Pons (tissue), 1 donor: Measurements from ENCODE around the gene SMIM41.
A peak's percentile ranks its signal among the peaks of the same experiment; 100 is the strongest.

Experiments
- DNase-seq: peaks from one replicate; pipeline ENCODE4 v3.0.0-alpha.2; 2016; ENCODE audit warnings: low spot score

SMIM41 gene

DNA sequence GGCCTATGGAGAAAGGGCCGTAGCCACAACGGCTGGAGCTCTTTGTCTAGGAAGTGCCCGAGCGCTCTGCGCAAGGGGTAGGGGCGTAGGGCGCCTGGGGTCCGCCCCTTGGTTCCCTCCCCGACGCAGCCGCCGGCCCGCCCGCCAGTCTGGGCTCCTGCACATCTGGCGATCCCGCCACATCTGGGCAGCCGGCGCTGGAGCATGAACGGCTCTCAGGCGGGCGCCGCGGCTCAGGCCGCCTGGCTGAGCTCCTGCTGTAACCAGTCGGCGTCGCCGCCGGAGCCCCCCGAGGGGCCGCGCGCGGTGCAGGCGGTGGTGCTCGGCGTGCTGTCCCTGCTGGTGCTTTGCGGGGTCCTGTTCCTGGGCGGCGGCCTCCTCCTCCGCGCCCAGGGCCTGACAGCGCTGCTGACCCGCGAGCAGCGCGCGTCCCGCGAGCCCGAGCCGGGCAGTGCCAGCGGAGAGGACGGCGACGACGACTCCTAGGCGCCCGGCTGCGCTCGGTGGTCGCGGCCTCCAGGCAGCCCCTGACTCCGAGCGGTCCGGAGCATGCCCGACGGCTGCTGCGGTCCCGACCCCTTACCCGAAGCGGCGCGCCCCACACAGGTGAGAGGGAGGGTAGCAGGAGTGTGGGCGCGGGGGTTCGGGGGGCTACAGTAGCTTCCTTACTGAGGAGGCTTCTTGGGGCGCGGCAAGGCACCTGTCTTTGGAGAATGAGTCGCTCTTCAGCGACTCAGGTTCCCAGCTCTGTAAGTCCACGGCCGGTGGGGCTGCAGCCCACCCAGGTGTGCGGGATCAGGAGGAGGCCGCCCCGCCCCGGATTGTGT, at the start of gene SMIM41:
SMIM41 (plus strand) TSS at position 129 of the 827 bp plus-strand sequence; CDS start at position 205, 76 bp downstream.
- DNase-seq = no peak

DNA sequence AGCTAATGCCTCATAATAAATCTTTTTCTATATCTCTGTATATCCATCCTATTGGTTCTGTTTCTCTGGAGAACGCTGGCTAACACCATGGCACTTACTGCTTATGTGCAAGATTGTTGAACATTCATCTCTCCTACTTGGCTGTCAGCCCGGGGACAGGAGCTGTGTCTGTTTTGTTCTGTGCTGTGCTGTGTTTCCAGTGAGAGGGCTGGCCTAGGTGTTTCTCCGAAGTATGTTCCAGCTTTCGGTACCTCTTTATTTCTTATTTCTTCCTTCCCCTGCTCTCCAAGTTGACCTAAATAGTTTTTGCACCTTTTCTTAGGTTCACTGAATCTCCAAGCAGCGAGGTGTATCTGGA, 47.1 kb upstream of the SMIM41 start:
- DNase-seq = peak; percentile 78

DNA sequence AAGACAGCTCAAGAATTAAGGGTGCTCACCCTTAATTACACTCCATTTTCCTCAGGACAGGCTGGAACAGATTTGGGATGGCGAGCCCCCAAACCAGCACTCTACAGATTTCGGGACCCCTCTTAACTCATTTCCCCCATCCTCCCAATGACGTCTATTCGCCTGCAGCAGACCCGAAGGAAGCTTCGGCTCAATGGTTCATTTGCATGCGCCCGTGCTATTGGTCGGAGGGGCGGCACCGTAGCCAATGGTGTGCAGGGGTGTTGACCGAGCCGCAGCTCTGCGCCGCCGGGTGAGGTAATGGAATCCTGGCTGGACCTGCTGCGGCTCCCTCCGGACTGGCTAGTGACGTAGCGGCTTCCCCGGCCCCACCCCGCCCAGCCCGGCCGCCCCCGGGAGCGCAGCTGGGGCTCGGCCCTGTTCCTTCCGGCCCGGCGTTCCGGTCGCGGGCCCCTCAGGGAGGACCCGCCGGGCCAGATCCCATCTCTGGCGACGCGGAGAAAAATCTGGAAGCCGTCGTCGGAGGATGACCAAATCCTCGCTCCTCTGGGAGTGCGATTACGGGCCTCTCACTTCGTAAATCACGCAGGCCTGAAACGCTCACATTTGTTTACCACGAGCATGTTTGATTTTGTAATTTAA, 46.6 kb upstream of the SMIM41 start:
- peak; percentile 95 for DNase-seq

DNA sequence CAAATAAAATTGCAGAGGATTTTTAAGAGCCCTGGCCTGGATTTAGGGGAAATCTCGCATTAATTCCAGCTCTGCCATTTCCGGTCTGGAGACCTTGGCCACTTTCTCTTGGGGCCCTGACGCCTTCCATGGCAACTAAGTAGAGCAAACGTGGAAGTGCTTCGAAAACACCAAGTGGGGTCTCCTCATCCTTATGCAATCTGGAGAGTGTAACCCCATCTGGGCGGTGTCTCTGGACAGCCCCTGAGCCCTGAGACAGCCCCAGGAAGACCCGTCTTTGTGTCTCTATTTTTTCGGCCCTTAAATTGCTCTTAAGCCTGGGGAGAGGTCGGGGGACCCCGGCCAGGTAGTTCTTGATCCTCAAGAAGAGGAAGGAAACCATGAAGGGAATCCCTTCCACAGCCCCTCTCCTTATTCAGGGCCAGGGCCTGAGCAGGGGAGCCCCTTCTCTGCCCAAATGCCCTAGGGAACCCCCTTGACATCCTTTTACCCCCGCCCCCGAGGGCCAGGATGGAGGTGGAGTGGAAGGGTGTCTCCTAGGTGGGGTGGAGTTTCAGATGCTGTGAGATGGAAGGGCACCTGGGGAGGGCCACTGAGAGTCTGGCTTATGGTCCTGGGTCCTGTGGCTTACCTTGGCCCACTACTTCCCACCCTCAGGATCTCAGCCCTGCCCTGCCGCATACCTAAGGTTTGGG, 45.9 kb upstream of the SMIM41 start:
- DNase-seq = no peak

DNA sequence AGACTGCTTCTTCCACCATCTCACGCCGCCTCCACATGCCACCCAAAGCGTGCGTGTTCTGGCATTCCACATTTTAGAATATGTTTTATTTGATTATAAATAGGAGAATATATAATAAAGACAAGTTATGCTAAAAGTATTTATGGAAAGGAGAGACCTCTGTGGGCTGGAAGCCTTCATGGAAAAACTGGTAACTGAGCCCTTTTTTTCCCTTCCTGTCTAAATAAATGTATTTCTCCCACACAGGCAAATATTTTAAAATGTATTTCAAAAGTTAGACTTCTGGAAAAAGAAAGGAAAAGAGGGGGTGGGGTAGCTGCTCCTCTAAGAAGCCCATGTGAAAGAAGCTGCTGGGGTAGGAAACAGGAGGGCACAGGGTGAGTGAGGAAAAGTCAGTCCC, 44.3 kb upstream of the SMIM41 start:
- no peak for DNase-seq

DNA sequence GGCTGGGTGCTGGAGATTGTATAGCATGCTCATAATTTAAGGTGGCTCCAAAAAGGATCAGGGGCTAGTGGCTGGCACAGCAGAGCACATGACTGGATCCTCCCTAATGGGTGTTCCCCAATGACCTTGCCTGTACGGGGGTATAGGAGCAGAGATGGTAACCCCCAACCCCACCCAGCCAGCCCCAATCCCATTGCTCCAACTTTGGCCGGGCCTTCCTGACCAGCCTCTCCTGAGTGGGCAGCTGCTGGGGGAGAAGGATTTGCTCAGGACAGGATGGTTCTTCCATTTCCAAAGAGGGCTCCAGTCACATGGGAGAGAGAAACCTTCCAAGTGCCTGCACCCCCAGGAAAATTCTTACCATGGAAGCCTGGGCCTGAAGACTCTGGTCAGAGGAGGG, 43.6 kb upstream of the SMIM41 start:
- DNase-seq = no peak

DNA sequence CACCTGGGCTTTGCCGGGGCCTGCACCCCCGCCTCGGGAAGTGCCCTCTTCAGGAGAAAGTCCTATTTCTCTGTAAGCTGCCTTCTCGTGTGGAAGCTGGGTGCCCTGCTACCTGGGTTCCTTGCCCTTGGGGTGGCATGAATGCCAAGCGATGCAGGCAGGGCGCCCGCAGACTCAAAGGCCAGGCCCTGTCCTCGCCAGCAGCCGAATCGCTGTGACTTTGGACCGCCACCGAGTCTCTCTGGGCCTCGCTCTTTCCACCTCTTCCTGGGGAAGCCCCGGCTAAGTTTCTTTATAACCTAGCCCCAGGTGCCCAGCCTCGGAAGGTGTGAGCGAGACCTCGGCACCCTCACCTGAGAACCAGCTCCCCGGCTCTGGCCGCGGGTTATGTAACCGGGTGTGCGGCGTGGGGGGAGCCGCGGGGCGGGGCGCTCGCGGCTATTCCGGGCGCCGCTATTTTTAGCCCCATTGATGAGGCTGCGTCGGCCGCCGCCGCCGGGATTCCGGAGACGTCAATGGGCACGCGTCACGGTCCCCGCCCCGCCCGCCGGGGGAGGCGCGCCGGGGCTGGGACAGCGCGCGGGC, 42.8 kb upstream of the SMIM41 start:
- DNase-seq = no peak

DNA sequence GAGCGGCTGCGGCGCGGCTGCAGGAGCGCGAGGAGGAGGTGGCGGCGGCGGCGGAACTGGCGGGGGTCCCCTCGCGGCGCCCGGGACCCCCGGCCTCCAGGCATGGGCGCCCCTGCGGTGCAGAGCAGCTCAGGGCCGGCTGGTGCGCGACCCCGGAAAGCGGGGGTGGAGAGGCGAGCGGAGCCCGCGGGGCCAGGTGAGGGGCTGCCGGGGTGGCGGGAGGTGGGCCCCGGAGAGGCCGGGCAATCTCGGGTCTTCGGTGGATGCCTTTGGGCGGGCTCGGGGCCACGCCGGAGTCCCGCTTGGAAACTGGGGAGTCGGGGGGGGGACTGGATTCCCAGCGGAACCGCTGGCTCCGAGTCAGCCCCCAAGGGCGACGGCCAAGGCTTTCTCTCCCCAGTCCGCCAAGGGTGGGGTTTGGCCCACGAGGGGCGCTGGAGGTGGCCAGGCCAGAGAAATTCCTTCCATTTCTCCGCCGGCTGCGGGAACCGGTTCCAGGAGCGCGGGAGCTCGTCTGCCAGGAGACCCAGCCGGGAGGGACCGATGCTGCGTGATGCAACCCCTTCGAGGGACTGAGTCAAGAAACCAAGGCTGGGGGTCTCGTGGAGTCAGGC, 42.1 kb upstream of the SMIM41 start:
- DNase-seq = no peak

DNA sequence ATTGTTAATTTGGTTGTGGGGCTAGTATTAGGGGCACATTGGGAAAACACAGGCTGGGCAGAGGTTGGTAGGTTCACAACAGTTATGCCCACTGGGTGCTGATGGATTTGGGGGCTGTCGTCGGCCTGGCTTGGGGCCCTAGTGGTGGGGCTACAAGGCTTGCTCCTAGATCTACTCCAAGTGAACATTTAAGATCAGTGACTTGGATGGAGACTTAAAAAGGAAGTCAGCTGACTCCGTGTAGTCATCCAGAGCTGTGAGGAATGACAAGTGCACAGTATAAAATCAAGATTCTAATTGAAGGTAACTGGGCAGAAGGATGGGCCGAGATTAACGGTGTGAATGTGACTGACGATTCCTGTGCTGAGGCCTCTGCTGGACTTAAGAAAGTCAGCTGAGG, 41.1 kb upstream of the SMIM41 start:
- no peak for DNase-seq

DNA sequence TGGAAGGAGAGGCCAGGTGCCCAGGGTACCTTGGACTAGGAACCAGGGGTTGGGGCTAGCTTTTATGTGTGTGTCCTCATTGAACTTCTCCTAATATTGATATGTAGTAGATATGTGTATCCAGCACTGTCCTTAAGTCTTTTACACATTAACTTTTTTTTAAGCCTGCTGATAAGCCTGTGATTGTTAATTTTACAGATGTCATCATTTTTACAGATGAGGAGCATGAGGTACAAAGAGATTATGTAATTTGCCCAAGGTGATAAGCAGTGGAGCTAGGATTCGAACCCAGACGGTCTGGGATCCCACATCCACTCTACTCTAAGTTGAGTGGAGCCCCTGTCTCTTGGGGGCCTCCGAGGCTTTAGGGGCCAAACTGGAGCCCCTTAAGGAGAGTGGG, 38.5 kb upstream of the SMIM41 start:
- no peak for DNase-seq

DNA sequence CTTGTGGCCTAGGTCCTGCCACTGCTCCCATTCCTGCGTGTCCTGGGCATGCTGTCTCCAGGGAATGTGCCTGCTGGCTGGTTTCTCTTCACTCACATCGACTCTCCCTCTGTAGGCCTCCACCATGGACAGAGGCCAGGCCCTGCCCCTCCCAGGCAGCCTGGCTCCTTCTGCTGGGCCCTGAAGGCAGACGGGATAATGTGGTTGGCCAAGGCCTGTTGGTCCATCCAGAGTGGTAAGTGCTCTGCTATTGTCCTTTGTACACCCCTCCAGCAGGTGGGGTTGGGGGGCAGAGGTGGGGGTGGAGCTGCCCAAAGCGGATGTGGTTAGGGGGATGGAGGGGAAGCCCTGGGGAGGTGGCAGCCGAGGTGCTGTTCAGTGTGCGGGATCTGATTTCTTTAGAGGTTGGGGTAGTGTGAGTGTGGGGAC, 37.8 kb upstream of the SMIM41 start:
- no peak for DNase-seq

DNA sequence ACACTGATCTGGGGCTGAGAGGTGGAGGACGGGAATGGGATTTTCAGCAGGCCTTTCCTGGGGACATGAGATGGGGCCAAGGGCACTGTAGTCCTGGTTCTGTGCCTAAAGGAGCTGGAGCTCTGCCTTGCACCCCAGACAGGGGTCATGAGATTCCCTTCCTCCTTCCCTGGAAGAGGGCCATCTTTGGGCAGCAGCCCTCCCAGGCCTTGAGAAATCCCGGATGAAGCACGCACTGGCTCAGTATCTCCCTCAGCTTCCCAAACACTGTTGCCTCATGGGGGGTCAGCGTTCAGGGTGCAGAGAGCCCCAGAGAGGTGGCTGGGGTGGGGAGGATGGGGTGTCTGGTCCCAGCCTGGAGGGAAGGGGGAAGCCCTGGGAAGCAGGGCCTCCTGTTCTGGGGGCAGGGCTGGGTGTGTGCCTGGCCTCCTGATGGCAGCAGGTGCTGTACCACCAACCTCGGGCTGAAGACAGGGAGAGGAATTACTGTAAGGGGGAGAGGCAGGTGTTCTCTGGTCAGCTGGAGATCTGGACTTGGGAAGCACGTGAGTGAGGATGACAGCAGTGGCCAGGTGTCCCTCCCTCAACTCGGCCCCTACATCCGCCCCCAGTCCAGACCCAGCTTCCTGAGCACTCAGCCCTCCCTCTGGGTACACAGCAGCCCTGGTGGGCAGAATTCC, 36.7 kb upstream of the SMIM41 start:
- no peak for DNase-seq

DNA sequence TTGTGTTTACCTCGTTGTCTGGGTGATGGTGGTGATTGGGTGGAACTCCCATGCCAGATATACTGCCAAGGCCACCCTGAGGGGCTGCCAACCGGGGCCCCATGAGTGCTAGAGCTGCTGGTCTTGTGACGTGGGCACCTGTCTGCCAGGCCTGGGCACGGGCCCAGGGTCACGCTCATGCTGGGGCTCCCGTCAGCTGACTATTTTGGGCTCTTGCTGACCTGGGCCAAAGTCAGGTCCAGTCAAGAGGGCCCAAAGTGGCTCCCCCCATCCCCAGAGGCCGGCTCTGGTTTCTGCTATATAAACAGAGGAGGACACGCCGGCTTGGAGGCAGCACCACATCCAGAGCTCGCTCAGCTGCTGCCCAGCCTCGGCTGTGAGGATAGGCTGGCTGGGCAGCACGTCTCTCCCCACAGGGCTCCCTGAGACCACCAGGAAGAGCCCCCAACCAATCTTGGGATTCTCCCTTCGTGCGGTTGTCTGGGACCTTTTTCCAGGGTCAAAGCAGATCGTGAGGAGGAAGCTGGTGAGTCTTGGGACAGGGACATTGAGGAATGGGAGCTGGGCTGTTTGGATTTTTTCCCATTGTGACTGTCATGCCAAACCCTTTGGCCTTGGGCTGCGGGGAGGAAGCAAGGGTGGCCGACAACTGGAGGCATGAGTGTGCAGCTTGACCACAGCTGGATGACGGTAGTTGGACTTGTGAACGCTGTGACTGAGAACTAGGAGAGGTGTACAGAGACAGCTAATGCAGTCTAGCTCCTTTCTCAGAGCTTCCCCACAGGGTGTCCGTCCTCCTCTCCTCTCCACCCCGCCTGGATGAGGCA, 35.9 kb upstream of the SMIM41 start:
- DNase-seq = no peak

DNA sequence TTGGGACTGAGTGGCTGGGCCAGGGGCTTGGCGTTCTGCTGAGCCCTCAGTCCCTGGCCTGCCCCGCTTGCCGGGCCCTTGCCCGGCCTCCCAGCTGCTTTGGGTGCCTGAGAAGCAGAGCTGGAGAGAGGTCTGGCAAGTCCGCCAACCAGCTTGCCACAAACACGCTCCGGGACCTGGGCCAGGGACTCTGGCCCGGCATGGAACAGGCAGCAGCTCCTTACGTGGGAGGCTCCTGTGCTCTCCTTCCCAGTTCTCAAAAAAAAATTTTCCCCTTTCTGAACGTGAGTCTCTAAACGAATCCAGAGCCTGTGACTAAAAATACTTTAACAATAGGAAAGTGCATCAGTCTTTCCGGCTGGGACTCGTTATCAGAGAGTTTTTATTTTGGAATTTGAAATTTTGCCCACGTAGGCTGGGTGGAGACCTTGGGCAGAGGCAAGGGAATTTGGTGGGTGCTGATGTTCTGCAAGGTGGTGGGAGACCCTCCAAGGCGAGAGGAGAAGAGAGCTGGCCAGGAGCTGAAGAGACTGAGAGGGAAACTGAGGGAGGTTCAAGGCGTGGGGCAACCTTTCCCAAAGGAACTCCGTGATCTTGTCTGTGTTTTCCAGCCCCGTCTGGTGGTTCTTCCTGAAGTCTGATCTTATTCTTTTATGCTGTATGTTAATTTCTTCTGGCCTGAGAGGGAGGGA, 35.1 kb upstream of the SMIM41 start:
- DNase-seq = peak; percentile 70

DNA sequence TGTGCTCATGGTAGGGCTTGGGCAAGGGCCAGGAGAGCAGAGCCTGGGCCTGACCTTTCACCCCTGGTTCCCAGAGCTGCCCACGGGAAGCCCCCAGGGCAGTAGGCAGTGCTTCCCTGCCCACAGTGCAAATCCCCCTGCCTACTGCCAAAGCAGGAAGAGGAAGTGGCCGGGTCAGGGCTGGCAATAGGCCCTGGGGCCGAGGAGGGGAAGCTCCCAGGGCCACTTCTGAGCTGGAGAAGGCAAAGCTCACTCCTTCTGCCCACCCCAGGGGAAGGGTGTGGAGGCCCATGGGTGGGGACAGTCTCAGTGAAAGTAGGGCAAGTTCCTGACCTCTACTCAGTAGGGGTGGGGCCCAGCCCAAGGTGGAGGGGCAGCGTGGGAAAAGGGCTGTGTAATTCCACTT, 33.7 kb upstream of the SMIM41 start:
- no peak for DNase-seq

DNA sequence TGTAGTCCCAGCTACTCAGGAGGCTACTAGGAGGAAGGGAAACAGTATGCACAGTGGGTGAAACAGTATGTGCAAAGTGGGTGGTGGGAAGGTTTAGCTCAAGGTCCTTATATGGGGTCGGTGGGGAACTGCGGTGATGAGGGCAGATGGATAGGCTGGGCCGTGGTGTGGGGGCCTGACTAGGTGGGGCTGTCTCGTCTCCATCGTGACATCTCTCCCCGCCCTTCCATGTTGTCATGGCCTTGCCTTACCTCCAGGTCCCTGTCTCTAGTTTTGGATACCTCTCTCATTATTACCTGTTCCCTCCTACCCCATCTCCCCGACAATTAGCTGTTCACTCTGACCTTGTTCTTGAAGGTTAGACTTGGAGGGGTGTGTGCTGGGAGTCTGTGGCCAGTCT, 32.6 kb upstream of the SMIM41 start:
- DNase-seq = no peak

DNA sequence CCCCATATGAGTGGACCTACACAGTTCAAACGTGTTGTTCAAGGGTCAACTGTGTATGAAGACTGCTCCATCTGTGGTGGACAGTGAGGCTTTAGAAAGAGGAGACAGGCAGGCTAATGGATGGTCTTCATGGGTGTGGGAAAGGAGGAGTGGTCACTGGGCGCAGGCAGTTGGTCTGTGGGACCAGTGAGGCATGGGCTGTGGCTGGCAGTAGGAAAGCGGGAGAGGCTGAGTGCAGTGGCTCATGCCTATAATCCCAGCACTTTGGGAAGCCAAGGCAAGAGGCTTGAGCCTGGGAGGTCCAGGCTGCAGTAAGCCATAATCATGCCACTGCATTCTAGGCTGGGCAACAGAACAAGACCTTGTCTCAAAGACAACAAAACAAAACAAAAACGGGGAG, 30.2 kb upstream of the SMIM41 start:
- no peak for DNase-seq

DNA sequence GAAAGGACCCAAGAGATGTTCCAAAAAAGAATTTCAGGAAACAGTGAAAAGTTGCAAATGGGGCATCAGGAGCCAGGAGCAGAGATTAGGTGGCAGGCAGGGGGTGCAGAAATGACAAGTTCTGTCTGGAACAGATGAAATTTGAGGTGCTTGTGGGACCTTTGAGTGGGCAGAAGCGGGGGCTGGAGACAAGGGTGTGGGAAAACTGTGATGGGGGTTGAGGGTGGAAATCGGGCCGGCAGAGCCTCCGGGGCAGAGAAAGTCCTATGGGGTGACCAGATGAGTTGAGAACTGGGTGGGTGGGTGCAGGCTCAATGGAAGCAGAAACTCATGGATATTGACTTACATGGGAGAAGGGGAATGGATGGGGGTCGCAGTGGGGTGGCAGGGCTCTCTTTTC, 29.8 kb upstream of the SMIM41 start:
- no peak for DNase-seq

DNA sequence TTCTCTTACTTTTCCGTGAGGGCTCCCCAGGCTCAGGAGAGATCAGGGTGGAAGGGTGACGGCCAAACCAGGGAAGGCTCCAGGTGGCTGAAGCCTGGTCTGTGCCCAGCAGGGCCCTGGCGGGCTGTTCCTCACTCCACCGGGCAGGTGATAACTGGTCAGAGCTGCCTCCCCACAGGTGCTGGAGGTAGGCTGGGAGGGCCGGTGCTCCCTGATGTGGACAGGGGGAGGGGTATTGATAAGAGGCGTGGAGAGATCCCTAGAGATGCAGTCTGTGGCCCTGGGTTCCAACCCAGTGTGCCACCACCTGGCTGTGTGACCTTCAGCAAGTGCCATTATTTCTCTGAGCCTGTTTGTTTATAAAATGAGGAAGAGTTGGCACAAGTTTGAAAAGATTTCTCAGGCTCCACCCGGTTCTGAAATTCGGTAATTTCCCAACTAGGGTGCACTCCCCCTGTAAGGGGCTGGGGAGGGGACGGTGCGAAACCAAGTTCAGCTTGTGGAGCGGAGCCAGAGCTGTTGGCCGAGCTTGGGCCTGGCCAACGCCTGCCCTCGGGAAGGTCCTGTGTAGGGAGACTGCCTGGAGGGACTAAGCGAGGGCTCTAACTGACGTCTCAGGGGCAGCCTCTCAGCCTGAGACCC, 29.3 kb upstream of the SMIM41 start:
- DNase-seq = no peak
